AG10803 (cell line): ENCODE results near the gene PLCH1.

Experiments used
- DNase-seq: peaks from one replicate; pipeline ENCODE4 v3.0.0; 2010; ENCODE audit warnings: low read depth
- H3K4me3 ChIP-seq: 2 replicates; pipeline ENCODE4 v1.5.1; 2011; ENCODE audit warnings: mild to moderate bottlenecking, low read length, control low read depth
- TF ChIP-seq, protein P1 (sequence below): conservative IDR thresholded peaks from 2 replicates; pipeline ENCODE4 v1.5.1; 2011; ENCODE audit warnings: mild to moderate bottlenecking, low read length, control low read depth, inconsistent platforms

PLCH1 gene

DNA sequence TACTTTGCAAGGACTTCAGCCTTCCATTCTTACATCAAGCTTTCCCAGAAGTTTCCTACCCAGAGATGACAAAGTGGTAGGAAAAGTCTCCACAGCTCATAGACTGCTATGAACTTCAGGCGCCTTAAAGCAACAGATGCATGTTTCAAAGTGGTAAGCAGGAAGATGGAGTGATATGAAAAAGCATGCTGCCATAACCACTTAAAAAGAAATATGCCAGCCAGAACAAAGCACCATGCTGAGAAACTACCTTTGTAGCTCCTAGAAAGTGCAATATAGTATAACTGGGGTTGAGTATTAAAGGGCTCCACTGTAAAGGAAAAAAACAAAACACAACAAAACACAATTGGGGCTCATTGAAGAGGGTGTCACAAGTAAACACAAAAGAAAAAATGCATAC, 259.0 kb downstream of the PLCH1 start:
- no peak for DNase-seq
- no peak overlapping the region for H3K4me3 ChIP-seq
- TF ChIP-seq, protein P1, sequence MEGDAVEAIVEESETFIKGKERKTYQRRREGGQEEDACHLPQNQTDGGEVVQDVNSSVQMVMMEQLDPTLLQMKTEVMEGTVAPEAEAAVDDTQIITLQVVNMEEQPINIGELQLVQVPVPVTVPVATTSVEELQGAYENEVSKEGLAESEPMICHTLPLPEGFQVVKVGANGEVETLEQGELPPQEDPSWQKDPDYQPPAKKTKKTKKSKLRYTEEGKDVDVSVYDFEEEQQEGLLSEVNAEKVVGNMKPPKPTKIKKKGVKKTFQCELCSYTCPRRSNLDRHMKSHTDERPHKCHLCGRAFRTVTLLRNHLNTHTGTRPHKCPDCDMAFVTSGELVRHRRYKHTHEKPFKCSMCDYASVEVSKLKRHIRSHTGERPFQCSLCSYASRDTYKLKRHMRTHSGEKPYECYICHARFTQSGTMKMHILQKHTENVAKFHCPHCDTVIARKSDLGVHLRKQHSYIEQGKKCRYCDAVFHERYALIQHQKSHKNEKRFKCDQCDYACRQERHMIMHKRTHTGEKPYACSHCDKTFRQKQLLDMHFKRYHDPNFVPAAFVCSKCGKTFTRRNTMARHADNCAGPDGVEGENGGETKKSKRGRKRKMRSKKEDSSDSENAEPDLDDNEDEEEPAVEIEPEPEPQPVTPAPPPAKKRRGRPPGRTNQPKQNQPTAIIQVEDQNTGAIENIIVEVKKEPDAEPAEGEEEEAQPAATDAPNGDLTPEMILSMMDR = no peak

DNA sequence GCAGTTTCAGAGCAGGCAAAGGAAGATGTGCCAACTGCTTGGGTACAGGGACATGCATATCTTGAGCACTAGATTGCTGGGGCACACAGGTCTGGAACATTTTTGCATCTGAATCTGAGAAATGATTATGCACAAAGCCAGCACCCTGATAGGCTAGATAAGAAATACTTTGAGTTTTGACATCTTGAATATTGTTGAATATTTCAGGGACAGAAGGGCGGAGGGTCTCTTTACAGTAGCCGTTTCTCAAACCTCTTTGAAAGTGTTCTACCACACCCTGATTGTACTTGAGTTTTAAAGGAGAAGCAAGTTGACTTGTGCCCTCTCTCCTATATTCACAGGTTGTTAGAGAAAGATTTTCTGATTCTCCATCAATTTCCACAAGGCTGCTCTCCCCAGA, 263.3 kb downstream of the PLCH1 start:
- TF ChIP-seq, protein P1 = no peak

DNA sequence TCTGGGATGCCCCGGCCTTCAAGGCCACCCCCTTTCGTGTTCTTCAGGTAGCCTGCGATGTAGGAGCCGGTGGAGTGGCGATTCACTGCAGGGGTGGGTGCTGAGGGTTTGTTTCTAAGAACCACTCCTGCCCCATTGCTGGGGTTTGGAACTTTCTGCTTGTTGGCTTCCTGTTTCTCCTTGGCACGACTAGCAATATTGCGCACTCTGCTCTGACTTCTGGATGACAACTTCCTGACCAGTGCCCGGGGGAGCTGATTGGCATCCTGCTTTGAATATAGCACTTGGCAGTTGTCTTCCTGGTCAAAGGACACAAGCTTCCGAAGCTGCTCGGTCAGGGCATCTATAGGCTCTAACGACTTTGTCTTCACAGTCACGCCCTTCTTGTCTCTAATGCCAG, 263.8 kb downstream of the PLCH1 start:
- no peak overlapping the region for H3K4me3 ChIP-seq
- TF ChIP-seq, protein P1 = no peak
- DNase-seq = no peak

More for the DNA sequence above, 263.3 kb downstream of the PLCH1 start:
- H3K4me3 ChIP-seq = no peak overlapping the region
- no peak for DNase-seq

DNA sequence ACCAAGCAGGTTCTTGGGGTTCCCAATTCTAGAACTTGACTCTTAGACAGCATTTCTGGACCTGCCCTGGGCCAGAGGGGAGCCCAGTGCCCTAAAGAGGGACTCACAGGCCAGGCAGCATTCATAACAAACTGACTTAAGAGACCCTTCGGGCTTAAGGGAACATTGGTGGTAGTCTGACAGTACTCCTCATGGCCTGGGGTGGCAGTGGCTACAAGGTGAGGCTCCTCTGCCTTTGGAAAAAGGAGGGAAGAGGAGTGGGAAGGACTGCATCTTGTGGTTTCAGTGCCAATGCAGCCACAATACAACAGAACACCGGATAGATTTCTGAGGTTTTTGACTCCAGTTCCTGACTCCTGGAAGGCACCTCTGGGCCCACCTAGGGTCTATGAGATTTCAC, 279.2 kb downstream of the PLCH1 start:
- TF ChIP-seq, protein P1 = no peak
- DNase-seq = no peak
- H3K4me3 ChIP-seq = no peak overlapping the region

DNA sequence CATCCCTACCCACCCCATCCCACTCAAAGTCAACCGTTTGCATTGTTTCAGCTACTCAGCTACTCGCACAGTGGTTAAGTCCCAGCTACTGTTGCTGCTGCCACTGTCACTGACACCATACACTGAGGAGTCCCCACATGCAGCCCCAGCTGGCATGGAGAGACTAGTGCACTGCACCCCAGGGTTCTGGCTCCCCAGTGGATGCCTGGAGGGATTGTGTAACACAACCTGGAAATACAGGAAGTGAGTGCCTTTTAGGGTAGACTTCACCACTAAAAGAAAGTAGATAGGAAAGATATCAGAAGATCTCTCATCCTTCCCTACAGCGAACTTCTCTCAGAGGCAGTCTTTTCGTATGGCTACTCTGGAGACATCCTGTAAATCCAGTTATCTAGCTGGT, 282.2 kb downstream of the PLCH1 start:
- TF ChIP-seq, protein P1 = no peak
- no peak for DNase-seq
- H3K4me3 ChIP-seq = no peak overlapping the region

DNA sequence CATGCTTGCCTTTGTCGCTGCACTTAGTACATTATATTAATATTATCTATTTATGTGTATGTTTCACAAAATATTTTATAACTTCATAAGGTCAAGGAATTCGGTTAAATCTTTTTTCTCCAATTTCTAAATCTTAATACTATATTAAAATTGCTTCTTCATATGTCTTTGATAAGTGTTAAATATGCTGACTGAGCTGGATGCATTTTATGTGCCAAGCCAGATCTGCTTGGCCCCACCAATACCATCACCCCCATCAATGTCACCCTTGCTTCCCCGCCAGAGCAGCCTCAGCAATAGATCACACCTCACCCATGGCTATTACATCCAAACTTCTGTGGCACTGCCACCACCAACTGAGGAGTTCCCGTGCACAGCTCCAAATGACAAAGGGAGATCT, 287.3 kb downstream of the PLCH1 start:
- no peak for DNase-seq
- no peak overlapping the region for H3K4me3 ChIP-seq
- TF ChIP-seq, protein P1 = no peak

DNA sequence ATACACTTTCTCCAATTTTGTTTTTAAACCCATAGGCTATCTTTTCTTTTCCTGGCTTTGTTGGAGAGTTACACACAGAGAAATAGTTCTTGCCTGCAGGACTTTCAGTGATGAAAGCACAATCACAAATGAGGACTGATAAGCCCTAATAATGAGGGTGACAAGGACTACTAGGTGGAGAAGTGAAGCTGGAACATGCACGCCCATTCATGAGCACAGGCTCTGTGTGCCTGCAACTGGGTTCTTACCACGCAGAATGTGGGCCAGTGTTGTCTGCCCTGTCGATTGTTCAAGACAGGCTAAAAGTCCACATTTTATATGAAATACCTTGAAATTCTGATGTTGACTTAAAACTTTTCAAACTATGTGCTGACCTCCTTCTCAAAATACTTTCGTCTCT, 289.1 kb downstream of the PLCH1 start:
- TF ChIP-seq, protein P1 = no peak
- DNase-seq = no peak
- no peak overlapping the region for H3K4me3 ChIP-seq
